Heart left ventricle (tissue), 16 donors: ENCODE results near the gene COQ8A. TPM values are rescaled to one million over a fixed set of nuclear protein-coding genes. Genes with fewer than 3 reads are reported as not detected.

Source experiments
- ATAC-seq, 4 donors: fragments of 200-7000 bp; cut with Tn5 transposase; one replicate each; pipeline ENCODE4 v1.9.1; 2020 to 2022; ENCODE audit warnings: moderate library complexity in 4 of 4, mild to moderate bottlenecking in 3 of 4, moderate number of reproducible peaks in 1 of 4
- DNase-seq, 5 donors: peaks; one replicate each; pipeline ENCODE4 v3.0.0-alpha.2; 2020
- H3K27ac ChIP-seq, 12 donors: fragments of 200-600 bp; sonication (generic) in 4 of 12; one replicate each; pipeline versions ENCODE4 v1.5.0 to v1.8.0; 2016 to 2022; ENCODE audit warnings: mild to moderate bottlenecking in 2 of 12
- H3K27me3 ChIP-seq, 9 donors: fragments of 200-600 bp; sonication (generic) in 2 of 9; one replicate each; pipeline versions ENCODE4 v1.5.1 to v1.8.0; 2016 to 2022; ENCODE audit warnings: mild to moderate bottlenecking in 3 of 9
- H3K36me3 ChIP-seq, 9 donors: fragments of 200-600 bp; sonication (generic) in 2 of 9; one replicate each; pipeline versions ENCODE4 v1.5.0 to v1.8.0; 2018 to 2022; ENCODE audit warnings: mild to moderate bottlenecking in 2 of 9
- H3K4me1 ChIP-seq, 12 donors: fragments of 200-600 bp; sonication (generic) in 4 of 12; one replicate each; pipeline versions ENCODE4 v1.5.0 to v1.8.0; 2016 to 2022; ENCODE audit warnings: mild to moderate bottlenecking in 3 of 12
- H3K4me3 ChIP-seq, 12 donors: fragments of 200-600 bp; sonication (generic) in 4 of 12; one replicate each; pipeline versions ENCODE4 v1.5.0 to v1.8.0; 2017 to 2022; ENCODE audit warnings: mild to moderate bottlenecking in 9 of 12, moderate library complexity in 4 of 12
- H3K9me3 ChIP-seq, 12 donors: fragments of 200-600 bp; sonication (generic) in 4 of 12; one replicate each; pipeline versions ENCODE4 v1.5.0 to v1.8.0; 2016 to 2022; ENCODE audit warnings: mild to moderate bottlenecking in 1 of 12
- POLR2A ChIP-seq, 2 donors: fragments of 450-650 bp; IDR thresholded peaks; one replicate each; pipeline ENCODE4 v1.6.1; 2017; ENCODE audit warnings: antibody characterized with exemption in 2 of 2, mild to moderate bottlenecking in 2 of 2, moderate library complexity in 2 of 2
- WGBS, 4 donors: extraction: QIAGEN DNeasy Blood & Tissue Kit in 2 of 4; methylation state at CpG; one replicate each; pipeline versions ENCODE4 v1.1.5 to v1.1.7; 2013 to 2018; 5-methylcytosine and 5-hydroxymethylcytosine counted together
- intact Hi-C, 10 donors: fragments of 100-400 bp; cut with DNase I; formaldehyde crosslinking; loops; one replicate each; pipeline versions ENCODE4 v1.11.1 to v1.14.2; 2022
- polyA plus RNA-seq, 2 donors: library from polyadenylated mRNA; stranded (reverse); fragments of 200-250 nt; gene quantifications; one replicate each; pipeline ENCODE4 v1.2.3, GENCODE V29; 2013
- total RNA-seq, 9 donors: library from RNA; depleted of rRNA in 2 of 9; stranded (reverse); fragments of >200 nt in 2 of 9; fragmentation: NEBNext Ultra II Directional in 3 of 9; extraction: Animal tissue kit (Norgen Biotek cat#: 25700) in 3 of 9; gene quantifications; one replicate each; pipeline versions ENCODE4 v1.1.0 to v1.2.4, GENCODE V29; 2016 to 2023
- TF ChIP-seq, protein P1 (sequence below), 12 donors: fragments of 200-600 bp; sonication (generic) in 4 of 12; IDR thresholded peaks; one replicate each; pipeline versions ENCODE4 v1.5.0 to v1.8.0; 2018 to 2022; ENCODE audit warnings: antibody characterized with exemption in 12 of 12, mild to moderate bottlenecking in 5 of 12
- donor health status: ischemic (EF 13 %, LVEDD 7.1; RV severe dilation, severe dysfunction).
- donor health status: healthy with polysubstance abuse.
- donor health status: DM: no; HTN: yes; CAD: no.
- donor health status: DM: no; HTN: no; CAD: no.
- donor health status: ischemic (EF 25% LVEDD 6.9; RV normal size, moderate dysfunction).
- donor health status: ischemic (EF 25% LVEDD 5.7; RV mildly dilated, moderate dysfunction).
- donor health status: healthy.
- donor health status: DM: yes; HTN: yes; CAD: no.
- donor health status: ischemic (EF 35%, LVEDD 5.7; RV mildly dilated, moderate dysfunction).
- donor health status: nonischemic (EF 11% LVEDD 7.7; RV severe dilation, severe dysfunction).
- donor health status: DM: yes; HTN: yes; CAD: no.
- donor health status: PGD.
- donor health status: ischemic (EF 29% LVEDD 5.4; RV normal size, mild dysfunction).
- donor health status: nonischemic (EF 23%, LVEDD 6.1; RV moderate dilation, normal function).

Gene COQ8A
- total and polyA plus RNA-seq, 11 donors, result 141 to 915 (median 269) TPM

- ATAC-seq (peak; percentile 9 to 53 (median 42)), DNase-seq (no peak)
- H3K27me3 ChIP-seq, result no peaks in the 10 kb centered on the region
- intact Hi-C loops, result no loop called here
- WGBS, 4 donors, result 70 to 82% (median 82%) methylated on average over 6 of the region's 6 CpGs
- peak overlapping the region in 11 of 12 donors; percentile 0 to 78 (median 58) for H3K27ac ChIP-seq
- peaks cover 0 to 3% (median 0%) of the 10 kb centered on the region in 9 donors for H3K36me3 ChIP-seq
- H3K4me3 ChIP-seq, result peak overlapping the region in 1 of 12 donors; percentile 8
- H3K9me3 ChIP-seq, result no peaks in the 10 kb centered on the region
- TF ChIP-seq, protein P1, sequence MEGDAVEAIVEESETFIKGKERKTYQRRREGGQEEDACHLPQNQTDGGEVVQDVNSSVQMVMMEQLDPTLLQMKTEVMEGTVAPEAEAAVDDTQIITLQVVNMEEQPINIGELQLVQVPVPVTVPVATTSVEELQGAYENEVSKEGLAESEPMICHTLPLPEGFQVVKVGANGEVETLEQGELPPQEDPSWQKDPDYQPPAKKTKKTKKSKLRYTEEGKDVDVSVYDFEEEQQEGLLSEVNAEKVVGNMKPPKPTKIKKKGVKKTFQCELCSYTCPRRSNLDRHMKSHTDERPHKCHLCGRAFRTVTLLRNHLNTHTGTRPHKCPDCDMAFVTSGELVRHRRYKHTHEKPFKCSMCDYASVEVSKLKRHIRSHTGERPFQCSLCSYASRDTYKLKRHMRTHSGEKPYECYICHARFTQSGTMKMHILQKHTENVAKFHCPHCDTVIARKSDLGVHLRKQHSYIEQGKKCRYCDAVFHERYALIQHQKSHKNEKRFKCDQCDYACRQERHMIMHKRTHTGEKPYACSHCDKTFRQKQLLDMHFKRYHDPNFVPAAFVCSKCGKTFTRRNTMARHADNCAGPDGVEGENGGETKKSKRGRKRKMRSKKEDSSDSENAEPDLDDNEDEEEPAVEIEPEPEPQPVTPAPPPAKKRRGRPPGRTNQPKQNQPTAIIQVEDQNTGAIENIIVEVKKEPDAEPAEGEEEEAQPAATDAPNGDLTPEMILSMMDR (IDR thresholded peaks at IDR 0.05), result no peak
- TF ChIP-seq POLR2A (IDR thresholded peaks at IDR 0.05), result no peak
- peaks cover 0 to 67% (median 16%) of the 10 kb centered on the region in 12 donors for H3K4me1 ChIP-seq
Observed at GRCh38 chr1:226956942-226957713, 17.0 kb downstream of the COQ8A start.

GRCh38 chr1:226957714-226958113 is 17.6 kb downstream of the COQ8A start:
- 58 to 79% (median 69%) methylated on average over 11 of the region's 11 CpGs for WGBS, 4 donors
- DNase-seq (no peak), ATAC-seq (peak in 3 of 4 donors; percentile 44 to 68 (median 60))
- no peak for TF ChIP-seq POLR2A (IDR thresholded peaks at IDR 0.05)
- TF ChIP-seq, protein P1 (IDR thresholded peaks at IDR 0.05), result peak in 1 of 12 donors; percentile 14
- Histone ChIP-seq H3K36me3 (peaks cover 0 to 4% (median 0%) of the 10 kb centered on the region in 9 donors), H3K27me3 (no peaks in the 10 kb centered on the region), H3K9me3 (no peaks in the 10 kb centered on the region), H3K4me3 (peak overlapping the region in 1 of 12 donors; percentile 7), H3K27ac (peak overlapping the region in 11 of 12 donors; percentile 0 to 78 (median 58)), H3K4me1 (peaks cover 0 to 68% (median 16%) of the 10 kb centered on the region in 12 donors)
- intact Hi-C loops, result no loop called here

- ATAC-seq (peak in 1 of 4 donors; percentile 8), DNase-seq (no peak)
- no peaks in the 10 kb centered on the region for H3K9me3 ChIP-seq
- peak overlapping the region in 1 of 12 donors; percentile 7 for H3K4me3 ChIP-seq
- H3K27me3 ChIP-seq, result no peaks in the 10 kb centered on the region
- H3K36me3 ChIP-seq, result peaks cover 0 to 10% (median 0%) of the 10 kb centered on the region in 9 donors
- H3K27ac ChIP-seq, result peak overlapping the region in 10 of 12 donors; percentile 0 to 78 (median 62)
- TF ChIP-seq, protein P1 (IDR thresholded peaks at IDR 0.05), result no peak
- TF ChIP-seq POLR2A (IDR thresholded peaks at IDR 0.05), result no peak
- 80 to 89% (median 84%) methylated on average over 11 to 13 of the region's 13 CpGs for WGBS, 4 donors
- intact Hi-C loops, result no loop called here
- peaks cover 0 to 68% (median 19%) of the 10 kb centered on the region in 12 donors for H3K4me1 ChIP-seq
Observed at GRCh38 chr1:226958300-226958699, 18.2 kb downstream of the COQ8A start.

- DNase-seq (no peak), ATAC-seq (no peak)
- WGBS, 4 donors, result 80 to 85% (median 82%) methylated on average over 5 of the region's 5 CpGs
- Histone ChIP-seq H3K27me3 (no peaks in the 10 kb centered on the region), H3K36me3 (peaks cover 0 to 19% (median 10%) of the 10 kb centered on the region in 9 donors), H3K9me3 (no peaks in the 10 kb centered on the region), H3K4me1 (peaks cover 0 to 68% (median 20%) of the 10 kb centered on the region in 12 donors), H3K4me3 (no peak overlapping the region), H3K27ac (no peak overlapping the region)
- no peak for TF ChIP-seq POLR2A (IDR thresholded peaks at IDR 0.05)
- TF ChIP-seq, protein P1 (IDR thresholded peaks at IDR 0.05), result no peak
- intact Hi-C loops, result no loop called here
Observed at GRCh38 chr1:226960256-226960655, 20.2 kb downstream of the COQ8A start.
